Neural cell (in vitro differentiated cells): ENCODE results near the gene CHRM4. TPM values are rescaled to one million over a fixed set of nuclear protein-coding genes. Genes with fewer than 3 reads are reported as not detected.

Experiments used
- H2AFZ ChIP-seq: fragments of 200-600, 300-800 bp; sonication (generic), shearing (Covaris generic); 2 replicates; pipeline ENCODE4 v1.6.0; 2014; ENCODE audit warnings: low read depth, mild to moderate bottlenecking, antibody characterized with exemption, low read length, moderate library complexity
- H3F3A ChIP-seq: fragments of 200-600 bp; shearing (Covaris generic); 2 replicates; pipeline ENCODE4 v1.6.1; 2016; ENCODE audit warnings: mild to moderate bottlenecking, moderate library complexity, mixed read lengths, antibody characterized with exemption, low read length; ENCODE audit not compliant: insufficient read depth, poor library complexity, severe bottlenecking
- H3K27ac ChIP-seq: fragments of 200-600, 300-800 bp; sonication (generic), shearing (Covaris generic); 2 replicates; pipeline ENCODE4 v1.5.1; 2014; ENCODE audit warnings: mild to moderate bottlenecking, low read length, moderate library complexity
- H3K27me3 ChIP-seq: fragments of 300-800, 200-600 bp; sonication (generic), shearing (Covaris generic); 2 replicates; pipeline ENCODE4 v1.6.0; 2014; ENCODE audit warnings: mild to moderate bottlenecking, low read depth, low read length, moderate library complexity; ENCODE audit not compliant: insufficient read depth
- H3K36me3 ChIP-seq: fragments of 300-800, 200-600 bp; sonication (generic), shearing (Covaris generic); 2 replicates; pipeline ENCODE4 v1.5.1; 2014; ENCODE audit warnings: mild to moderate bottlenecking, antibody characterized with exemption, low read length, moderate library complexity; ENCODE audit not compliant: insufficient read depth
- H3K4me2 ChIP-seq: fragments of 300-800, 200-600 bp; sonication (generic), shearing (Covaris generic); 2 replicates; pipeline ENCODE4 v1.6.0; 2014; ENCODE audit warnings: mild to moderate bottlenecking, low read length
- H3K4me3 ChIP-seq: fragments of 300-800, 200-600 bp; sonication (generic), shearing (Covaris generic); 2 replicates; pipeline ENCODE4 v1.5.1; 2014; ENCODE audit warnings: mild to moderate bottlenecking, low read length, moderate library complexity
- H3K79me2 ChIP-seq: fragments of 200-600 bp; shearing (Covaris generic); replicated peaks from 2 replicates; pipeline ENCODE4 v1.6.0; 2014; ENCODE audit warnings: mild to moderate bottlenecking, low read length, moderate library complexity; ENCODE audit not compliant: insufficient read depth
- H3K9ac ChIP-seq: fragments of 300-800, 200-600 bp; sonication (generic), shearing (Covaris generic); 2 replicates; pipeline ENCODE4 v1.6.1; 2016; ENCODE audit warnings: mild to moderate bottlenecking, low read length, mixed read lengths
- H3K9me2 ChIP-seq: fragments of 200-600 bp; shearing (Covaris generic); 2 replicates; pipeline ENCODE4 v1.6.1; 2016; ENCODE audit warnings: mild to moderate bottlenecking, low read length, mixed read lengths; ENCODE audit not compliant: insufficient read depth
- H3K9me3 ChIP-seq: fragments of 200-600, 300-800 bp; sonication (generic), shearing (Covaris generic); 2 replicates; pipeline ENCODE4 v1.6.1; 2016; ENCODE audit warnings: mild to moderate bottlenecking, mixed run types, low read length, moderate library complexity, mixed read lengths
- H4K20me1 ChIP-seq: fragments of 200-600 bp; shearing (Covaris generic); 2 replicates; pipeline ENCODE4 v1.6.1; 2016; ENCODE audit warnings: mild to moderate bottlenecking, mixed run types; ENCODE audit not compliant: insufficient read depth
- CTCF ChIP-seq: fragments of 450-650 bp; IDR thresholded peaks from 2 replicates; pipeline ENCODE4 v1.5.1; 2014; ENCODE audit warnings: antibody characterized with exemption, mild to moderate bottlenecking, moderate library complexity; ENCODE audit not compliant: poor library complexity, severe bottlenecking
- EP300 ChIP-seq: fragments of 450-650 bp; conservative IDR thresholded peaks from 2 replicates; pipeline ENCODE4 v1.6.1; 2014; ENCODE audit warnings: antibody characterized with exemption, mild to moderate bottlenecking, moderate library complexity; ENCODE audit not compliant: poor library complexity, severe bottlenecking
- EZH2 ChIP-seq: fragments of 200-600, 300-800 bp; shearing (Covaris generic), sonication (generic); IDR thresholded peaks from 2 replicates; pipeline ENCODE4 v1.6.1; 2014; ENCODE audit warnings: antibody characterized with exemption, low read length, borderline replicate concordance, mild to moderate bottlenecking; ENCODE audit not compliant: insufficient read depth, poor library complexity, severe bottlenecking
- MXI1 ChIP-seq: fragments of 450-650 bp; conservative IDR thresholded peaks from 2 replicates; pipeline ENCODE4 v1.6.1; 2014; ENCODE audit warnings: antibody characterized with exemption, mild to moderate bottlenecking; ENCODE audit not compliant: poor library complexity, severe bottlenecking
- POLR2AphosphoS5 ChIP-seq: IDR thresholded peaks from 2 replicates; pipeline ENCODE4 v1.6.1; 2012
- RAD21 ChIP-seq: fragments of 450-650 bp; conservative IDR thresholded peaks from 2 replicates; pipeline ENCODE4 v1.6.1; 2014; ENCODE audit warnings: antibody characterized with exemption, mild to moderate bottlenecking, moderate library complexity
- REST ChIP-seq: IDR thresholded peaks from 2 replicates; pipeline ENCODE4 v1.6.1; 2012; ENCODE audit warnings: borderline replicate concordance
- SMC3 ChIP-seq: fragments of 450-650 bp; conservative IDR thresholded peaks from 2 replicates; pipeline ENCODE4 v1.6.1; 2014; ENCODE audit warnings: antibody characterized with exemption, mild to moderate bottlenecking, moderate library complexity; ENCODE audit not compliant: poor library complexity
- TAF1 ChIP-seq: IDR thresholded peaks from 2 replicates; pipeline ENCODE4 v1.6.1; 2012; ENCODE audit warnings: low read depth
- polyA plus RNA-seq: library from polyadenylated mRNA; depleted of rRNA; stranded (reverse); fragments of >200 nt; gene quantifications from 2 replicates; pipeline ENCODE4 v1.2.3, GENCODE V29; 2014

CHRM4 gene
- polyA plus RNA-seq, 1 donor from 2014 or later = 8.2 TPM

- H2AFZ ChIP-seq = no peak overlapping the region
- H3K36me3 ChIP-seq = no peaks in the 10 kb centered on the region
- H3K9ac ChIP-seq = no peak overlapping the region
- H3K27me3 ChIP-seq = no peaks in the 10 kb centered on the region
- no peaks in the 10 kb centered on the region for H3K9me2 ChIP-seq
- no peak overlapping the region for H3K4me2 ChIP-seq
- no peaks in the 10 kb centered on the region for H4K20me1 ChIP-seq
- no peaks in the 10 kb centered on the region for H3K79me2 ChIP-seq
- H3K27ac ChIP-seq = no peak overlapping the region
- TF ChIP-seq MXI1 = no peak
- TF ChIP-seq EP300 = no peak
- no peak overlapping the region for H3K4me3 ChIP-seq
- no peaks in the 10 kb centered on the region for H3F3A ChIP-seq
- no peaks in the 10 kb centered on the region for H3K9me3 ChIP-seq
Observed at GRCh38 chr11:46414879-46415278, 23.3 kb upstream of the CHRM4 start.

GRCh38 chr11:46414466-46414796 is 22.9 kb upstream of the CHRM4 start:
- Histone ChIP-seq H4K20me1 (no peaks in the 10 kb centered on the region), H3K4me2 (no peak overlapping the region), H2AFZ (no peak overlapping the region), H3K9ac (no peak overlapping the region), H3K27ac (no peak overlapping the region), H3K4me3 (no peak overlapping the region), H3K27me3 (no peaks in the 10 kb centered on the region), H3K9me2 (no peaks in the 10 kb centered on the region), H3K79me2 (no peaks in the 10 kb centered on the region), H3K9me3 (no peaks in the 10 kb centered on the region), H3K36me3 (no peaks in the 10 kb centered on the region), H3F3A (no peaks in the 10 kb centered on the region)
- TF ChIP-seq SMC3 (no peak), POLR2AphosphoS5 (no peak), RAD21 (no peak), EP300 (no peak), CTCF (no peak), TAF1 (no peak), REST (no peak), MXI1 (no peak), EZH2 (no peak)

- Histone ChIP-seq H3F3A (no peaks in the 10 kb centered on the region), H2AFZ (no peak overlapping the region), H4K20me1 (no peaks in the 10 kb centered on the region), H3K9ac (no peak overlapping the region), H3K79me2 (no peaks in the 10 kb centered on the region), H3K9me2 (no peaks in the 10 kb centered on the region), H3K4me2 (no peak overlapping the region), H3K9me3 (no peaks in the 10 kb centered on the region), H3K27me3 (no peaks in the 10 kb centered on the region), H3K27ac (no peak overlapping the region), H3K36me3 (no peaks in the 10 kb centered on the region), H3K4me3 (no peak overlapping the region)
- TF ChIP-seq EZH2 (no peak), MXI1 (no peak), SMC3 (no peak), REST (no peak), POLR2AphosphoS5 (no peak), TAF1 (no peak), EP300 (no peak), RAD21 (no peak), CTCF (no peak)
Observed at GRCh38 chr11:46413760-46414465, 22.3 kb upstream of the CHRM4 start.
